SK-N-SH (cell line): ENCODE measurements around the gene EFHC1.

Experiments used
- EP300 ChIP-seq, 2 experiments: IDR thresholded peaks; 2 replicates each; pipeline versions ENCODE4 v1.4.0 to v1.6.1; 2012; ENCODE audit warnings: borderline replicate concordance in 1 of 2, low read depth in 1 of 2, low read length in 1 of 2
- EZH2phosphoT487 ChIP-seq: fragments of 200-600 bp; sonication (generic); IDR thresholded peaks from 2 replicates; pipeline ENCODE4 v1.6.1; 2017; ENCODE audit warnings: low read depth, mixed run types, mild to moderate bottlenecking, antibody characterized with exemption, moderate library complexity, borderline replicate concordance
- USF2 ChIP-seq: fragments of 150-350 bp; IDR thresholded peaks from 2 replicates; pipeline ENCODE4 v1.6.1; 2017; ENCODE audit warnings: antibody characterized with exemption, low read length, low read depth, borderline replicate concordance
- TF ChIP-seq, protein P1 (sequence below): fragments of 200-600 bp; sonication (generic); IDR thresholded peaks from 2 replicates; pipeline ENCODE4 v1.6.1; 2017; ENCODE audit warnings: antibody characterized with exemption, mild to moderate bottlenecking, moderate library complexity

- TF ChIP-seq EZH2phosphoT487: no peak
- TF ChIP-seq EP300 (IDR thresholded peaks at IDR 0.05; ENCODE audit: borderline replicate concordance in 1 of 2, low read depth in 1 of 2, low read length in 1 of 2): peak in 1 of 2 experiments; percentile 12; a peak in 1 of 4 replicates
- TF ChIP-seq, protein P1, sequence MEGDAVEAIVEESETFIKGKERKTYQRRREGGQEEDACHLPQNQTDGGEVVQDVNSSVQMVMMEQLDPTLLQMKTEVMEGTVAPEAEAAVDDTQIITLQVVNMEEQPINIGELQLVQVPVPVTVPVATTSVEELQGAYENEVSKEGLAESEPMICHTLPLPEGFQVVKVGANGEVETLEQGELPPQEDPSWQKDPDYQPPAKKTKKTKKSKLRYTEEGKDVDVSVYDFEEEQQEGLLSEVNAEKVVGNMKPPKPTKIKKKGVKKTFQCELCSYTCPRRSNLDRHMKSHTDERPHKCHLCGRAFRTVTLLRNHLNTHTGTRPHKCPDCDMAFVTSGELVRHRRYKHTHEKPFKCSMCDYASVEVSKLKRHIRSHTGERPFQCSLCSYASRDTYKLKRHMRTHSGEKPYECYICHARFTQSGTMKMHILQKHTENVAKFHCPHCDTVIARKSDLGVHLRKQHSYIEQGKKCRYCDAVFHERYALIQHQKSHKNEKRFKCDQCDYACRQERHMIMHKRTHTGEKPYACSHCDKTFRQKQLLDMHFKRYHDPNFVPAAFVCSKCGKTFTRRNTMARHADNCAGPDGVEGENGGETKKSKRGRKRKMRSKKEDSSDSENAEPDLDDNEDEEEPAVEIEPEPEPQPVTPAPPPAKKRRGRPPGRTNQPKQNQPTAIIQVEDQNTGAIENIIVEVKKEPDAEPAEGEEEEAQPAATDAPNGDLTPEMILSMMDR: no peak
- no peak for TF ChIP-seq USF2
These were observed 1.5 kb upstream of the EFHC1 start for GRCh38 chr6:52418606-52419005.
